ENCODE data around the gene PPP1R3F. TPM values are rescaled to one million over a fixed set of nuclear protein-coding genes. Genes with fewer than 3 reads are reported as not detected.

The PPP1R3F gene
- total RNA-seq, 2 donors from 2014 or later, result 1.9 to 2.8 TPM

- DNase-seq, result no peak
- no peak for TF ChIP-seq CTCF (IDR thresholded peaks at IDR 0.05)
- no peak within 1 kb of the TSS for H3K27ac ChIP-seq
- H3K36me3 ChIP-seq, result no peaks in the 10 kb centered on the region
- H3K4me3 ChIP-seq, result no peak within 1 kb of the TSS
- H3K9ac ChIP-seq (ENCODE audit: low read depth in 2 of 2, low read length in 2 of 2), result no peak within 1 kb of the TSS
- intact Hi-C loops (cut with DNase I), result no loop called here
- no peaks in the 10 kb centered on the region for H3K4me1 ChIP-seq
- H3K27me3 ChIP-seq, result no peaks in the 10 kb centered on the region
- H3K9me3 ChIP-seq, result no peaks in the 10 kb centered on the region
Observed at GRCh38 chrX:49233176-49233575, 36.4 kb upstream of the PPP1R3F start, which contains the start of gene CACNA1F. Gene CACNA1F, minus strand, starts transcription at chrX:49233340. Its CDS starts 31 bp downstream, at chrX:49233309.

- Histone ChIP-seq H3K9me3 (no peaks in the 10 kb centered on the region), H3K9ac (ENCODE audit: low read depth in 2 of 2, low read length in 2 of 2) (peak overlapping the region in 1 of 2 donors; percentile 24), H3K4me1 (no peaks in the 10 kb centered on the region), H3K4me3 (no peak overlapping the region), H3K27ac (no peak overlapping the region), H3K36me3 (no peaks in the 10 kb centered on the region), H3K27me3 (no peaks in the 10 kb centered on the region)
- TF ChIP-seq CTCF (IDR thresholded peaks at IDR 0.05), result no peak
- DNase-seq, result no peak
- intact Hi-C loops (cut with DNase I), result no loop called here
Observed at GRCh38 chrX:49233887-49234555, 35.6 kb upstream of the PPP1R3F start.

DNA sequence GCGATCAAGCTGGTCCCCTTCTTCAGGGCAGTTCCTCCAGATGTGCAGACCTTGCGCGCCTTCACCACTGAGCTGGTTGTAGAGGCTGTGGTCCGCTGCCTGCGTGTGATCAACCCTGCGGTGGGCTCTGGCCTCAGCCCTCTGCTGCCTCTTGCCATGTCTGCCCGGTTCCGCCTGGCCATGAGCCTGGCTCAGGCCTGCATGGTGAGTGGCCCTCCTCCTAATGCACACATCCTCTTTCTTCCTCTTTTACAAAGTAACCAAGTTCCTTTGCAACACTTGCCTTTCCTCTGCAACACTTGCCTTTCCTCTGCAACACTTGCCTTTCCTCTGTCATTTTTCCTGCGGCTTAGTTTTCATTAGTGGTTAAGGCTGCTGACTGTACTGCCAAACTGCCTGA is 32.5 kb upstream of the PPP1R3F start:
- Histone ChIP-seq H3K9ac (ENCODE audit: low read depth in 2 of 2, low read length in 2 of 2) (no peak overlapping the region), H3K4me1 (no peaks in the 10 kb centered on the region), H3K4me3 (no peak overlapping the region), H3K36me3 (no peaks in the 10 kb centered on the region), H3K27ac (no peak overlapping the region), H3K27me3 (no peaks in the 10 kb centered on the region), H3K9me3 (no peaks in the 10 kb centered on the region)
- intact Hi-C loops (cut with DNase I), result no loop called here
- no peak for DNase-seq
- TF ChIP-seq CTCF (IDR thresholded peaks at IDR 0.05), result no peak

DNA sequence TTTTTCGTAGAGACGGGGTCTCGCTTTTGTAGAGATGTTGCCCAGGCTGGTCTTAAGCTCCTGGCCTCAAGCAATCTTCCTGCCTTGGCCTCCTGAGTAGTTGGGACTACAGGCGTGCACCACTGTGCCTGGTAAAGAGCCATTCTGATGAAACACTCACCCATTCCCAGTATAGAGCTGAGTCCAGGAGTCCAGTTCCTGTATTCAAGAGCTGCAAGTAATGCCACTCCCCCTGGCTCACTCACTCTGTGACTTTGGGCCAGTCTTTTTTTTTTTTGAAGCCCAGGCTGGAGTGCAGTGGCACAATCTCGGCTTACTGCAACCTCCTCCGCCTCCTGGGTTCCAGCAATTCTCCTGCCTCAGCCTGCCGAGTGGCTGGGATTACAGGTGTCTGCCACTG is 30.9 kb upstream of the PPP1R3F start:
- TF ChIP-seq CTCF (IDR thresholded peaks at IDR 0.05), result no peak
- intact Hi-C loops (cut with DNase I), result no loop called here

GRCh38 chrX:49242545-49243066 is 27.0 kb upstream of the PPP1R3F start:
- intact Hi-C loops (cut with DNase I), result no loop called here
- Histone ChIP-seq H3K36me3 (no peaks in the 10 kb centered on the region), H3K4me3 (no peak overlapping the region), H3K9me3 (no peaks in the 10 kb centered on the region), H3K9ac (ENCODE audit: low read depth in 2 of 2, low read length in 2 of 2) (no peak overlapping the region), H3K27ac (no peak overlapping the region), H3K27me3 (no peaks in the 10 kb centered on the region), H3K4me1 (no peaks in the 10 kb centered on the region)
- DNase-seq, result no peak
- no peak for TF ChIP-seq CTCF (IDR thresholded peaks at IDR 0.05)

More for the DNA sequence above, 30.9 kb upstream of the PPP1R3F start:
- no peaks in the 10 kb centered on the region for H3K9me3 ChIP-seq
- H3K27ac ChIP-seq, result no peak overlapping the region
- H3K27me3 ChIP-seq, result no peaks in the 10 kb centered on the region
- H3K4me1 ChIP-seq, result no peaks in the 10 kb centered on the region
- H3K4me3 ChIP-seq, result no peak overlapping the region
- no peak overlapping the region for H3K9ac ChIP-seq (ENCODE audit: low read depth in 2 of 2, low read length in 2 of 2)
- DNase-seq, result no peak
- H3K36me3 ChIP-seq, result no peaks in the 10 kb centered on the region
